22Rv1 (cell line): ENCODE data around the gene KRT84.

Experiments
- ZFX ChIP-seq: fragments of 450-650 bp; IDR thresholded peaks from 2 replicates; pipeline ENCODE4 v1.6.1; 2017; ENCODE audit warnings: antibody characterized with exemption, borderline replicate concordance
- TF ChIP-seq, protein P1 (sequence below): fragments of 450-650 bp; IDR thresholded peaks from 2 replicates; pipeline ENCODE4 v1.5.1; 2017; ENCODE audit warnings: mild to moderate bottlenecking

- TF ChIP-seq, protein P1, sequence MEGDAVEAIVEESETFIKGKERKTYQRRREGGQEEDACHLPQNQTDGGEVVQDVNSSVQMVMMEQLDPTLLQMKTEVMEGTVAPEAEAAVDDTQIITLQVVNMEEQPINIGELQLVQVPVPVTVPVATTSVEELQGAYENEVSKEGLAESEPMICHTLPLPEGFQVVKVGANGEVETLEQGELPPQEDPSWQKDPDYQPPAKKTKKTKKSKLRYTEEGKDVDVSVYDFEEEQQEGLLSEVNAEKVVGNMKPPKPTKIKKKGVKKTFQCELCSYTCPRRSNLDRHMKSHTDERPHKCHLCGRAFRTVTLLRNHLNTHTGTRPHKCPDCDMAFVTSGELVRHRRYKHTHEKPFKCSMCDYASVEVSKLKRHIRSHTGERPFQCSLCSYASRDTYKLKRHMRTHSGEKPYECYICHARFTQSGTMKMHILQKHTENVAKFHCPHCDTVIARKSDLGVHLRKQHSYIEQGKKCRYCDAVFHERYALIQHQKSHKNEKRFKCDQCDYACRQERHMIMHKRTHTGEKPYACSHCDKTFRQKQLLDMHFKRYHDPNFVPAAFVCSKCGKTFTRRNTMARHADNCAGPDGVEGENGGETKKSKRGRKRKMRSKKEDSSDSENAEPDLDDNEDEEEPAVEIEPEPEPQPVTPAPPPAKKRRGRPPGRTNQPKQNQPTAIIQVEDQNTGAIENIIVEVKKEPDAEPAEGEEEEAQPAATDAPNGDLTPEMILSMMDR = no peak
- no peak for TF ChIP-seq ZFX
Measured at GRCh38 chr12:52368508-52368907, 16.9 kb downstream of the KRT84 start.
